ENCODE data around the gene PTPN22. TPM values are rescaled to one million over a fixed set of nuclear protein-coding genes. Genes with fewer than 3 reads are reported as not detected.
A peak's percentile ranks its signal among the peaks of the same experiment; 100 is the strongest.

Gene PTPN22
- total and polyA plus RNA-seq, 11 donors: 0.16 to 4.2 (median 0.45) TPM

DNA sequence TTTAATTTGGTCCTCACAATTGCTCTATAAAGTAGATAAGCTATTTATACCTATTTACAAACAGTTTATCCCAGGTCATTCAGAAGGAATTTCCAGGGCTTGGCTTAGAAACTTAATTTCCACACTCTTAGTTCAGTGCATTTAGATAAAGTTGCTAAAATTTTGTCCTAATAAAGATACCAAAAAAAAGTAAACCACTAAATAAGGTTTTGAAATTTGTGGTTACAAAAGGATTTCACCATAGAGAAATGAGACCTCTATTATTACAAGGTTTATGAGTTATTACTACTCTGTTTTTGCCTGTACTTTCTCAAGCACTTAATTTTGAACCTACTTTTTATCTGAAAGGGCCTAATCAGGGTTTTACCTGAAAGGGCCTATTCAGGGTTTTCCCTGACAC lies 22.4 kb downstream of the PTPN22 start:
- H3K27ac ChIP-seq: no peak overlapping the region
- peaks cover 0 to 8% (median 0%) of the 10 kb centered on the region in 12 donors for H3K9me3 ChIP-seq
- H3K4me3 ChIP-seq: no peak overlapping the region
- intact Hi-C loops (cut with DNase I): no loop called here
- H3K36me3 ChIP-seq: no peaks in the 10 kb centered on the region
- ATAC-seq: no peak
- DNase-seq: no peak
- H3K4me1 ChIP-seq: no peaks in the 10 kb centered on the region
- no peak for TF ChIP-seq POLR2A (IDR thresholded peaks at IDR 0.05)
- TF ChIP-seq, protein P1, sequence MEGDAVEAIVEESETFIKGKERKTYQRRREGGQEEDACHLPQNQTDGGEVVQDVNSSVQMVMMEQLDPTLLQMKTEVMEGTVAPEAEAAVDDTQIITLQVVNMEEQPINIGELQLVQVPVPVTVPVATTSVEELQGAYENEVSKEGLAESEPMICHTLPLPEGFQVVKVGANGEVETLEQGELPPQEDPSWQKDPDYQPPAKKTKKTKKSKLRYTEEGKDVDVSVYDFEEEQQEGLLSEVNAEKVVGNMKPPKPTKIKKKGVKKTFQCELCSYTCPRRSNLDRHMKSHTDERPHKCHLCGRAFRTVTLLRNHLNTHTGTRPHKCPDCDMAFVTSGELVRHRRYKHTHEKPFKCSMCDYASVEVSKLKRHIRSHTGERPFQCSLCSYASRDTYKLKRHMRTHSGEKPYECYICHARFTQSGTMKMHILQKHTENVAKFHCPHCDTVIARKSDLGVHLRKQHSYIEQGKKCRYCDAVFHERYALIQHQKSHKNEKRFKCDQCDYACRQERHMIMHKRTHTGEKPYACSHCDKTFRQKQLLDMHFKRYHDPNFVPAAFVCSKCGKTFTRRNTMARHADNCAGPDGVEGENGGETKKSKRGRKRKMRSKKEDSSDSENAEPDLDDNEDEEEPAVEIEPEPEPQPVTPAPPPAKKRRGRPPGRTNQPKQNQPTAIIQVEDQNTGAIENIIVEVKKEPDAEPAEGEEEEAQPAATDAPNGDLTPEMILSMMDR (IDR thresholded peaks at IDR 0.05): no peak
- no peaks in the 10 kb centered on the region for H3K27me3 ChIP-seq

DNA sequence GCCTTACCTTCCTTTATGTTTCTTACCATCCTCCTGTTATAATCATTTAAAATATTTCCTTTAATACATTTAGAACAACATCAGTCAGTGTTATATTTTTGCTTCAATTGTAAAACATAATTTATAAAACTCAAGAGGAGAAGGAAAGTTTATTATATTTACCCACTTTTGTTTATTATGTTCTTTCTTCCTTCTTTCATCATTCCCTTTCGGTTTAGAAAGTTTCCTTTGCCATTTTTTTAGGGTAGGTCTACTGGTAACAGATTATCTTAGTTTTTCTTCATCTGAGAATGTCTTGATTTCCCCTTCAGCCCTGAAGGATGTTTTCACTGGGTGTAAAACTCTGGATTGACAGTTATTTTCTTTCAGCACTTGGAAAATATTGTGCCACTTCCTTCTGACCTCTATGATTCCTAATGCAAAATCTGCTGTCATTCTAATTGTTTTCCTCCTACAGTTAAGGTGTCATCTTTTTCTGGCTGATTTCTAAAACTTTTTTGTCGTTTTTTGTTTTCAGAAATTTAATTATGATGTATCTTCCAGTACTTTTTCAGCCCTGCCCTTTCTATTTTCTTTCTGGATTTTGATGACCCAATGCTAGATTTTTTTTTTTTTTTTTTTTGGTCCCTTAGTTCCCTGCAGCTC lies 25.0 kb downstream of the PTPN22 start:
- no peak for DNase-seq
- Histone ChIP-seq H3K27me3 (no peaks in the 10 kb centered on the region), H3K36me3 (no peaks in the 10 kb centered on the region), H3K4me3 (no peak overlapping the region), H3K4me1 (no peaks in the 10 kb centered on the region), H3K9me3 (peaks cover 0 to 8% (median 0%) of the 10 kb centered on the region in 12 donors), H3K27ac (no peak overlapping the region)
- WGBS, 4 donors: 65 to 75% (median 68%) methylated on average over 2 of the region's 2 CpGs
- intact Hi-C loops (cut with DNase I): no loop called here
- no peak for ATAC-seq
- TF ChIP-seq POLR2A (IDR thresholded peaks at IDR 0.05): no peak
- TF ChIP-seq, protein P1 (IDR thresholded peaks at IDR 0.05): no peak

DNA sequence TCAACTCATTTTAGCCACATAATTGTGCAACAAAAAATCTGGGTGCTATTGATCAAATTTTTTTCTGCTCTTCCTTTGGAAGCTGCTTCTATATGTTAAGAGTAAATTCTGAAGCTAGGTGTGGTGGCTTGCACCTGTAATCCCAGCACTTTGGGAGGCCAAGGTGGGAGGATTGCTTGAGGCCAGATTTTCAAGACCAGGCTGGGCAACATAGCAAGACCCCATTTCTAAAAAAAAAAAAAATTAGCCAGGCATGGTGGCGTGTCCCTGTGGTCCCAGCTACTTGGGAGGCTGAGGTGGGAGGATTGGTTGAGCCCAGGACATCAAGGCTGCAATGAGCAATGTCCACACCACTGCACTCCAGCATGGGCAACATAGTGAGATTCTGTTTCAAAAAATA lies 35.0 kb downstream of the PTPN22 start:
- intact Hi-C loops (cut with DNase I): loop anchor here (2.0 to 10.0 kb wide), 8 partner anchors 66 to 451 kb away; partner anchors contain the start of genes AP4B1 (in 2 of the 10), DCLRE1B (in 1 of the 10) and OLFML3 (in 1 of the 10)
- WGBS, 4 donors: 93 to 100% (median 95%) methylated on average over 1 of the region's 1 CpG
- Histone ChIP-seq H3K27me3 (no peaks in the 10 kb centered on the region), H3K4me1 (peaks cover 0 to 5% (median 0%) of the 10 kb centered on the region in 12 donors), H3K36me3 (peaks cover 0 to 19% (median 0%) of the 10 kb centered on the region in 9 donors), H3K4me3 (no peak overlapping the region), H3K27ac (no peak overlapping the region), H3K9me3 (no peaks in the 10 kb centered on the region)
- DNase-seq (no peak), ATAC-seq (no peak)
- TF ChIP-seq, protein P1 (IDR thresholded peaks at IDR 0.05): no peak
- TF ChIP-seq POLR2A (IDR thresholded peaks at IDR 0.05): no peak

DNA sequence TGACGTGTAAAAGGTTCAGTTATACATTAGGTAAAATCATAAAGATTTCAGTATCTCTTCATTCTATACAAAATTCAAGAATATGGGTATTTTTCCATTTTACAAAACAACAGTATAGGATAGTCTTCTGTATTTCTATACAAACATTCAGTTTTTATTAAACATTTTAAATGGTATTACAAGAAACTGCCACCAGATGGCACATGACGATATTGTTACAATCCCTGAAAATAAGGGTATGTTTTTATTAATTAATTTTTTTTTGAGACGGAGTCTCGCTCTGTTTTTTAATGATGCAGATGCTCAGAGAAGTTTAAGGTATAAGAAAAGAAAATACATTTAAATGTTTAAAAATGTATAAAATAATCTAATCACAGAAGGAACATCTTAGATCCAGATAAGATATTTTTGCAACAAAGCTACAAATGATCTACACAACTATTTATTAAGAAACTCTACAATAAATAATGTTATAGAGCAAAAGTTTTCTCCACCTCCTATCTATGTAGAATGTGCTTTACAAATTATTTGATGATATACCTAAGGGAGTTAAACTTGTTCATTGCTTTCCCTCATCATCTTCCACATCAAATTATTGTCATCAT lies 35.7 kb downstream of the PTPN22 start:
- H3K27ac ChIP-seq: no peak overlapping the region
- H3K36me3 ChIP-seq: peaks cover 0 to 19% (median 0%) of the 10 kb centered on the region in 9 donors
- peaks cover 0 to 5% (median 0%) of the 10 kb centered on the region in 12 donors for H3K4me1 ChIP-seq
- TF ChIP-seq, protein P1 (IDR thresholded peaks at IDR 0.05): peak; percentile 49 to 78 (median 68)
- no peak for TF ChIP-seq POLR2A (IDR thresholded peaks at IDR 0.05)
- WGBS, 4 donors: 15 to 19% (median 17%) methylated on average over 4 of the region's 4 CpGs
- no peak overlapping the region for H3K4me3 ChIP-seq
- intact Hi-C loops (cut with DNase I): loop anchor here (2.0 to 10.0 kb wide), 9 partner anchors 67 to 452 kb away; partner anchors contain the start of genes AP4B1 (in 4 of the 10), DCLRE1B (in 3 of the 10) and OLFML3 (in 1 of the 10)
- no peak for ATAC-seq
- no peaks in the 10 kb centered on the region for H3K9me3 ChIP-seq
- no peak for DNase-seq
- H3K27me3 ChIP-seq: no peaks in the 10 kb centered on the region

Measured in heart left ventricle (tissue), 16 donors.